Measurements from ENCODE around the gene OPCML. TPM values are rescaled to one million over a fixed set of nuclear protein-coding genes. Genes with fewer than 3 reads are reported as not detected.

Gene OPCML
- total and polyA plus RNA-seq, 2 experiments from 2014 or later, result 1.2 to 4.4 TPM

DNA sequence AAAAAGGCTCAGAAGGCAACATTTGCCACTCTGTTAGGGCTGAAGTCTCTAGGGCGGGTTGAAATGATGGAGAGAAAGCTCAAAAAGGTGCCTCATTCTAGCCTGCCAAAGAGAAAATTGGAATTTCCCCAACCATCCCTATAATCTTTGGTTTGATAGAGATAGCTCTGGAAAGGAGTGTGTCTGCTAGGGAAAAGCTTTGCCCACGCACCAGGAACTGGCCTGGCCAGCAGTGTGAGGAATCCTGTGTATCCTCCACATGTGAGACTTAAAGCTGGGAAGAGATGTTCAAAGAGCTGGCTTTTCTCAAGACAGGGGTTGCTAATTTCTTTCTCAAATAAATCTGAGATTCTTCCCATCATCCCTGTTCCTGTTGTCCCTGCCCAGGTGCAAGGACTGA lies 193.7 kb downstream of the OPCML start (continued):
- TF ChIP-seq ZNF462 (CRISPR knock-in tag; IDR thresholded peaks at IDR 0.05), result no peak
- TF ChIP-seq POLR2AphosphoS5 (IDR thresholded peaks at IDR 0.05; ENCODE audit: low read depth), result no peak
- no peak for TF ChIP-seq NANOG (IDR thresholded peaks at IDR 0.05; ENCODE audit: borderline replicate concordance)
- TF ChIP-seq, protein P1, sequence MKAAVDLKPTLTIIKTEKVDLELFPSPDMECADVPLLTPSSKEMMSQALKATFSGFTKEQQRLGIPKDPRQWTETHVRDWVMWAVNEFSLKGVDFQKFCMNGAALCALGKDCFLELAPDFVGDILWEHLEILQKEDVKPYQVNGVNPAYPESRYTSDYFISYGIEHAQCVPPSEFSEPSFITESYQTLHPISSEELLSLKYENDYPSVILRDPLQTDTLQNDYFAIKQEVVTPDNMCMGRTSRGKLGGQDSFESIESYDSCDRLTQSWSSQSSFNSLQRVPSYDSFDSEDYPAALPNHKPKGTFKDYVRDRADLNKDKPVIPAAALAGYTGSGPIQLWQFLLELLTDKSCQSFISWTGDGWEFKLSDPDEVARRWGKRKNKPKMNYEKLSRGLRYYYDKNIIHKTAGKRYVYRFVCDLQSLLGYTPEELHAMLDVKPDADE (IDR thresholded peaks at IDR 0.05), result no peak
- TF ChIP-seq REST (IDR thresholded peaks at IDR 0.05; ENCODE audit: unreplicated experiment), result no peak
- TF ChIP-seq JUNB (IDR thresholded peaks at IDR 0.05; ENCODE audit: unreplicated experiment), result no peak

All from GM23338 (cell line).